HG02981 (cell line): ENCODE measurements around the gene FAM222A.

Experiments
- ATAC-seq: cut with Tn5 transposase; IDR thresholded peaks from one replicate; pipeline ENCODE4 v1.9.1; 2021; ENCODE audit warnings: mild to moderate bottlenecking, moderate library complexity; ENCODE audit not compliant: unreplicated experiment

FAM222A gene

GRCh38 chr12:109710747-109711595 is 2.7 kb upstream of the FAM222A start:
- no peak for ATAC-seq

GRCh38 chr12:109711596-109712461 is 1.8 kb upstream of the FAM222A start:
- ATAC-seq: no peak

GRCh38 chr12:109714141-109714912 is 702 bp downstream of the FAM222A start:
- peak; percentile 27 for ATAC-seq

- no peak for ATAC-seq
Measured at GRCh38 chr12:109714913-109715244, 1.3 kb downstream of the FAM222A start.

GRCh38 chr12:109715310-109716091 is 1.9 kb downstream of the FAM222A start:
- no peak for ATAC-seq

- no peak for ATAC-seq
Measured at GRCh38 chr12:109716092-109716479, 2.5 kb downstream of the FAM222A start.

- ATAC-seq: no peak
Measured at GRCh38 chr12:109716512-109717389, 3.1 kb downstream of the FAM222A start.

DNA sequence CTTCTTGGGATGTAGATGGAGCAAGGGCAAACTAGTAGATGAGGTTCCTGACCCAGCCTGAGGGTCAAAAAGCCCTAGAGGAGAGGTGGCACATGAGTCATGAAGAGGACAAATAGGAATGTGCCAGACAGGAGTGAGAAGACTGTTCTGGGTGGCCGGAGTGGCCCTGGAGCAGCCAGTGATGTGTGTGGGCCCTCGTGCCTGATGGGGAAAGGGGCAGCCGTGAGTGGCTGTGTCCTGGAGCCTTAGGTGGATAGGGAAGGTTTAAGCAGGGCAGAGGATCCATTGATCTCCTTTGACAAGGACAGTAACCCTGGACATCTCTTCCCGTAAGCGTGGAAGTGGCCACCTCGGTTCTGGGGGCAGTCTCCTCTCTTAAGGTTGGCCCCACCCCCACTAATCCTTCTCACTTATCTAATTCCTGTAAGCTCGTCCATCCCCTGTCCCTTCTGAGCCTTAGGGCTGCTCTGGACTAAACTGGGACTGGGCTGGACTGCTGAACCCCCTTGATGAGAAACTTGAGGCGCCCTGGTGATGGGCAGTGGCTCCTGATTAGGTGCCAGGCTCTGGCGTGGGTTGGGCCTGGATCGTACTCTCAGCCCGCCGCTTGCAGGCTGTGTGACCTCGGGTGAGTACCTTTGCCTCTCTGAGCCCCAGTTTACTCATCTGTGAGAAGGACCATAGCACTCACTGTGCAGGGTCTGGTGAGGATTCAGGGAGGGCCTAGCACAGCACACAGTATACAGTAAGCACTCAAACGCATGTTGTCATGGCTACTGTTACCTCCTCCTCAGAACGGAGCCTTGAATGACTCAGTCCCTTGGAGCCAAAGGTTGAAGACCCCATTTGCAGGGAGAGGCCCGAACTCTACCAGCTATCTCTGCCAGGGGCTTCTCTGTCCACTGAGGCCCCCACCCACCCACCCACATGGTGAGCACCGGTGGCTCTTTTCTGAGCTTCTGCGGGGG is 4.0 kb downstream of the FAM222A start:
- no peak for ATAC-seq

- ATAC-seq: no peak
Measured at GRCh38 chr12:109718390-109718789, 4.8 kb downstream of the FAM222A start.

- no peak for ATAC-seq
Measured at GRCh38 chr12:109719123-109720022, 5.7 kb downstream of the FAM222A start.

- no peak for ATAC-seq
Measured at GRCh38 chr12:109720152-109720856, 6.7 kb downstream of the FAM222A start.

DNA sequence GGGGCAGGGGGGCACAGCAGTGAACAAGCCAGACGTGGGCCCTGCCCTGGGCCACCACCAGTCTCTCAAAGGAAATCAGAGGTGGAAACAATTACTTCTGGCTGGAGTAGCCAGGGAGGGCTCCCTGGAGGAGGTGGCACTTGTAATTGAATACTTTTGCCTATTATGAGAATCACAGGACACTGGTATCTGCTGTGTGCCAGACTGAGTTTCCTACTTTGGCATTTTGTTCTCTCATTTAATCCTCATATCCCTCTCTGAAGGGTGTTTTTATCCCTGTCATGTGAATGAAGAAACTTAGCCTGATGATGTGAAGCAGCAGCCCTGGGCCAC is 7.2 kb downstream of the FAM222A start:
- no peak for ATAC-seq

DNA sequence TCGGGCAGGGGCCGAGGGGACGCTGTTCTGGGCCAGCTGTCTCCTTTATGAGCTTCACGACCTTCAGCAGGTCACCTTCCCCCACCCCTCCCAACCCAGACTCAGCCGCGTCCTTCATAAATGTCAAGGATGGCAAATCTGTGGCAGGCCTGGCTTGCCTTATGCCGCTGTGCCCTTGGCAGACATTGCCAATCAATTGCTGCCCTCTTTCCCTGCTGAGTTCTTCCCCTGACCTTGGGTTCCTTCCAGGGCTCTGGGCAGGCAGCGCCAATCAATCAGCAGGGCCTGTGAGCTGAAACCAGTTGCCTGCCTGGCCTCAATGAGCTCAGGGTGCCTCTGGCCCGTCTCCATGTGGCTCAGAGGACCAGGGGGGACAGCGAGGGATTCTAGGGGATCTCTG is 7.7 kb downstream of the FAM222A start:
- ATAC-seq: no peak

DNA sequence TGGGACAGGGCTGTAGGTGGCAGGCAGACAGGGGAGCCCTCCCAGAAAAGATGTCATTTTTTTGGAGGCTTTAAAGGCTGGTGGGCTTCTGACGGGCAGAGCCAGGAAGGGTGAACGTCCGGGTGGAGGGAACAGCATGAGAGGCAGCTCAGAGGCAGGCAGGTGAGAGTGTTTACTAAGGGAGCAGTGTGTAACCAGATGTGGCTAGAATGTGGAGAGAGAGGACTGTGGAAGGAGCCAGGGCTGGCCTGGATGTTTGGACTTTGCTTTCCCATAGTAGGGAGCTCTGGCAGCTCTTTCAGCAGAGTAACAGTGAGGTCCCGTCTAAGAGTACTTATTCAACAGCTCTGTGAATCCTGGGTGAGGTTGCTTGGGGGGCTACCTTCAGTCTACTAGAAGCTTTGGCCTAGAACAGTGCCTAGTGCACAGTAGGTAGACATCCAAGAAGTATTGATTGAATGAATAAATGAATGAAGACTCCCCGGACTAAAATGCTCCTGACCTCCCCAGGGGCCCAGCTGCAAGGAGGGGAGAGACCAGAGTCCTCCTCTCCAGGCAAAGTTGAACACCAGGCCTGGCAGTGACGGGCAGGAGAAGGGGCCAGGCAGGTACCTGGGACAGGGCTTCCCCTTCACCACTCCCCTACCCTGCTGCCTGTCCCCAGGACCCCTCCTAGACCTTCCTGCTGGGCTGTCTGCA is 8.5 kb downstream of the FAM222A start:
- no peak for ATAC-seq

- ATAC-seq: no peak
Measured at GRCh38 chr12:109722721-109723094, 9.1 kb downstream of the FAM222A start.

DNA sequence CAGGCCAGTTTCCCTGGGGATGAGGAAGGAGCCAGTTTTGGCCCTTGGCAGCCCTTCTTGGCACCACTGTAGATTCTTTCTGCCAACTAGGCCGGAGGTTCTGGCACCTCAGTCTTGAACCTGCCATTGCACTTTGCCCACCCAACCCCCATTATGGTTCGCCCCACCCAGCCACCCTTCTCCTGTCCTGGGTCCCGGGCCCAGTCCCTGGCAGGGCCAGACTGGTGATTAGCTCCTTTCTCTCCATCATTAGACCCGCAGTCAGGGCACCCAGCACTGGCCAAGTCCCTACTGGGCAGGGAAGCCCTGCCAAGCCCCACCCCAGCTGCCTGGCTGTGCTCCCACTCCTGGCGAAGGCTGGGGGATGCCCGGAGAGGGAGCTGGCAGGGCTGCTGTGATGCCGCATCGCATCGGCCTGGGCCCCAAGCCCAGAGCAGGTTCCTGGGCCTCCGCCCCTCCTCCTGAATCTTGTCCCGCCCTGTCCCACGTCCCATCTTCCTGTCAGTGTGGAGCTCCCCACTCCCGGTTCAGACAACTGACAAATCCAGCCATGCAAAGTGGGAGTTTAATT is 9.8 kb downstream of the FAM222A start:
- ATAC-seq: no peak
